Hepatocyte (in vitro differentiated cells): ENCODE results near the gene PERCC1. TPM values are rescaled to one million over a fixed set of nuclear protein-coding genes. Genes with fewer than 3 reads are reported as not detected.

Source experiments
- DNase-seq: peaks from one replicate; pipeline ENCODE4 v3.0.0-alpha.2; 2016; ENCODE audit warnings: low spot score
- H2AFZ ChIP-seq: fragments of 200-600 bp; sonication (generic); 2 replicates; pipeline ENCODE4 v1.6.0; 2016; ENCODE audit warnings: antibody characterized with exemption, mild to moderate bottlenecking
- H3K27ac ChIP-seq: fragments of 200-600 bp; sonication (generic); 2 replicates; pipeline ENCODE4 v1.5.1; 2016; ENCODE audit warnings: mild to moderate bottlenecking
- H3K27me3 ChIP-seq: fragments of 200-600 bp; sonication (generic); 2 replicates; pipeline ENCODE4 v1.6.1; 2016
- H3K36me3 ChIP-seq: fragments of 200-600 bp; sonication (generic); replicated peaks from 2 replicates; pipeline ENCODE4 v1.5.1; 2016; ENCODE audit warnings: low read depth; ENCODE audit not compliant: insufficient read depth
- H3K4me1 ChIP-seq: fragments of 200-600 bp; sonication (generic); 2 replicates; pipeline ENCODE4 v1.5.1; 2016; ENCODE audit warnings: mild to moderate bottlenecking, moderate library complexity; ENCODE audit not compliant: insufficient read depth
- H3K4me2 ChIP-seq: fragments of 200-600 bp; sonication (generic); 2 replicates; pipeline ENCODE4 v1.6.0; 2016
- H3K4me3 ChIP-seq: fragments of 200-600 bp; sonication (generic); 2 replicates; pipeline ENCODE4 v1.5.1; 2016; ENCODE audit warnings: mild to moderate bottlenecking
- H3K79me2 ChIP-seq: fragments of 200-600 bp; sonication (generic); 2 replicates; pipeline ENCODE4 v1.6.0; 2017; ENCODE audit warnings: mild to moderate bottlenecking
- H3K9me2 ChIP-seq: fragments of 200-600 bp; sonication (generic); replicated peaks from 2 replicates; pipeline ENCODE4 v1.6.0; 2017; ENCODE audit warnings: mild to moderate bottlenecking; ENCODE audit not compliant: insufficient read depth
- H3K9me3 ChIP-seq: fragments of 200-600 bp; sonication (generic); 2 replicates; pipeline ENCODE4 v1.5.1; 2016; ENCODE audit warnings: low read depth, mild to moderate bottlenecking
- H4K20me1 ChIP-seq: fragments of 200-600 bp; sonication (generic); 2 replicates; pipeline ENCODE4 v1.6.0; 2016; ENCODE audit warnings: mild to moderate bottlenecking; ENCODE audit not compliant: insufficient read depth, poor library complexity, severe bottlenecking
- CTCF ChIP-seq: fragments of 200-600 bp; sonication (generic); IDR thresholded peaks from 2 replicates; pipeline ENCODE4 v1.5.1; 2016; ENCODE audit warnings: antibody characterized with exemption, mild to moderate bottlenecking; ENCODE audit not compliant: poor library complexity
- EZH2 ChIP-seq: fragments of 200-600 bp; sonication (generic); IDR thresholded peaks from 2 replicates; pipeline ENCODE4 v1.6.1; 2016; ENCODE audit warnings: antibody characterized with exemption, mild to moderate bottlenecking, borderline replicate concordance
- EZH2phosphoT487 ChIP-seq: fragments of 200-600 bp; sonication (generic); IDR thresholded peaks from one replicate; pipeline ENCODE4 v1.6.1; 2018; ENCODE audit warnings: antibody characterized with exemption, mild to moderate bottlenecking, low read depth, moderate library complexity; ENCODE audit not compliant: unreplicated experiment, severe bottlenecking
- WGBS: methylation state at CpG from one replicate; pipeline ENCODE4 v1.1.6; 2016; ENCODE audit warnings: low lambda C conversion rate; ENCODE audit errors: missing lambda C conversion rate; 5-methylcytosine and 5-hydroxymethylcytosine counted together
- polyA plus RNA-seq: library from polyadenylated mRNA; unstranded; fragments of >200 nt; fragmentation: Nextera tagmentation; extraction: Ambion mirVana; gene quantifications from 2 replicates; pipeline ENCODE4 v1.2.1, GENCODE V29; 2016
- total RNA-seq: library from RNA; depleted of rRNA; stranded (reverse); fragments of >200 nt; gene quantifications from 2 replicates; pipeline ENCODE4 v1.2.3, GENCODE V29; 2014

The PERCC1 gene
- total and polyA plus RNA-seq, 2 experiments from 2014 or later, result 2.5 TPM; not detected in 1

- no peak for TF ChIP-seq EZH2
- no peak for TF ChIP-seq EZH2phosphoT487
- TF ChIP-seq CTCF, result no peak
- Histone ChIP-seq H3K4me2 (no peak overlapping the region), H3K4me3 (no peak overlapping the region), H3K9me3 (no peaks in the 10 kb centered on the region), H3K4me1 (no peaks in the 10 kb centered on the region), H3K27me3 (no peaks in the 10 kb centered on the region), H3K79me2 (no peaks in the 10 kb centered on the region), H4K20me1 (no peaks in the 10 kb centered on the region), H3K36me3 (no peaks in the 10 kb centered on the region), H3K9me2 (no peaks in the 10 kb centered on the region), H3K27ac (no peak overlapping the region), H2AFZ (no peak overlapping the region)
- DNase-seq, result no peak
- 98% methylated on average over 25 of the region's 25 CpGs for WGBS
These were observed 18.4 kb downstream of the PERCC1 start for GRCh38 chr16:1449201-1449788.

GRCh38 chr16:1450218-1450617, 19.3 kb downstream of the PERCC1 start:
- no peaks in the 10 kb centered on the region for H3K4me1 ChIP-seq
- H3K36me3 ChIP-seq, result no peaks in the 10 kb centered on the region
- DNase-seq, result no peak
- H3K4me3 ChIP-seq, result no peak overlapping the region
- 93% methylated on average over 28 of the region's 29 CpGs for WGBS
- H3K27me3 ChIP-seq, result no peaks in the 10 kb centered on the region
- H3K9me3 ChIP-seq, result no peaks in the 10 kb centered on the region
- TF ChIP-seq CTCF (no peak), EZH2 (no peak), EZH2phosphoT487 (no peak)
- H3K27ac ChIP-seq, result no peak overlapping the region
- H2AFZ ChIP-seq, result no peak overlapping the region
- H3K4me2 ChIP-seq, result no peak overlapping the region
- H3K79me2 ChIP-seq, result no peaks in the 10 kb centered on the region
- H3K9me2 ChIP-seq, result no peaks in the 10 kb centered on the region
- no peaks in the 10 kb centered on the region for H4K20me1 ChIP-seq

DNA sequence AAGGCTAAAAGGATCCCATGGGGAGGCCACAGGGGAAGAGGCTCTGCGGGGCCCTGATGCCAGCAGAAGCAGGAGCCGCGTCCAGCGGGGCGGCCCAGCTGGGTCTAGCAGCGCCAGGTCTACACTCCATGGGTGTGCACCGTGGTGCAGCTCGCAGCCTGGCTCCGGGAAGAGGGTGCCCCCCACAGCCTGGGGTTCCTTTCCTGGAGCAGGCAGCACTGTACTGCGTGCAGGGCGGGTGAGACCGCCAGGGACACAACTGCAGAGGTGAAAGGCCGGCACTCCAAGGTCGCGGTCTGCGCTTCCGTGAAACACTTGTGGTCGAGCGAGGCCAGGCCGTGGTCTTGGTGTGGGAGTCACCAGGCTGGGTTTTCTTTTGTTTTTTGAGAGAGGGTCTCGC, 20.0 kb downstream of the PERCC1 start:
- Histone ChIP-seq H3K36me3 (no peaks in the 10 kb centered on the region), H3K79me2 (no peaks in the 10 kb centered on the region), H3K27ac (no peak overlapping the region), H3K27me3 (no peaks in the 10 kb centered on the region), H3K4me2 (no peak overlapping the region), H3K9me2 (no peaks in the 10 kb centered on the region), H2AFZ (no peak overlapping the region), H3K9me3 (no peaks in the 10 kb centered on the region), H4K20me1 (no peaks in the 10 kb centered on the region), H3K4me3 (no peak overlapping the region), H3K4me1 (no peaks in the 10 kb centered on the region)
- DNase-seq, result no peak
- WGBS, result 95% methylated on average over 21 of the region's 21 CpGs
- TF ChIP-seq EZH2 (no peak), CTCF (no peak), EZH2phosphoT487 (no peak)
